Measurements from ENCODE around the gene TENM3. TPM values are rescaled to one million over a fixed set of nuclear protein-coding genes. Genes with fewer than 3 reads are reported as not detected.

Gene TENM3
- total and polyA plus RNA-seq, 5 experiments from 2014 or later, result not detected

DNA sequence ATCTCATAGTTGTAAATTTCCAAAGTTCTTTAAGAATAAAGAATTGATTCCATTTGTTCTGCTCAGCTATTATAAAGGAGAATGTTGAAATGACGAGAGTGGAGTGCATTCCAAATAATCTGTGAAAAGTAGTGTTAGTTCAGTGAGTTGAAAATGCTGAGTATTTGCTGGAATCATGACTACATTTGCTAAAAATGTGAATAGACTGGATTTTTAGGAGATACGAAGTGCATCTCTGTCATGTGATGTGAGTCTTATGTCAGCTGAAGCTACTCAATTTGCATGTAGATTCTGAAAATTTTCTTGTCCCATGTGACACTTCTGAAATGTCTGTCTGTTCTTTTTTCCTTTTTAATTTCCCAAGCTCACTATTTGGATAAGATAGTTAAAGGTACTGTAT, 468.0 kb downstream of the TENM3 start:
- no peak for ATAC-seq
- no peak for DNase-seq
- Mint-ChIP-seq H3K4me1 (no peaks in the 10 kb centered on the region), H3K9me3 (no peaks in the 10 kb centered on the region), H3K27me3 (peaks cover 0 to 34% (median 3%) of the 10 kb centered on the region in 5 donors), H3K36me3 (no peaks in the 10 kb centered on the region), H3K4me3 (no peak overlapping the region), H3K27ac (no peak overlapping the region)
- POLR2A ChIA-PET, result no interaction called here

DNA sequence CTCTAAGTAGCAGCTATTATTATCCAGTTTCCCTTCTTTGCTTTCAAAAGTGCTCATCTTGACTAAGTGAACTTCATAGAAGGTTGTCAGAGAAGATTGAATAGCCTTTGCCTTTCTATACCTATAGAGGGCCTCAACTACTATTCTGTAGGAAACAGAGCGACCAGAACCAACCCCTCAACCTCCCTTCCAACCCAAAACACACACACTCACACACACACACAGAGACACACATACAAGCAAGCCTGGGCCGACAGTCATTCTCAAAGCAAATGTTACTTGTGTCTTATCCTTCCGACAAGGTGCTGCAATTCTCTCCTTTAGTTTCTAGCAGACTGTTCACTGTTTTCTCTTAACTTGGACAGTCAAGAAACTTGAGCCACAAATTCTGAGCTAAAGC, 472.3 kb downstream of the TENM3 start:
- Mint-ChIP-seq H3K27ac (no peak overlapping the region), H3K36me3 (no peaks in the 10 kb centered on the region), H3K4me3 (no peak overlapping the region), H3K9me3 (no peaks in the 10 kb centered on the region), H3K4me1 (no peaks in the 10 kb centered on the region), H3K27me3 (peaks cover 0 to 21% (median 3%) of the 10 kb centered on the region in 5 donors)
- DNase-seq (no peak), ATAC-seq (no peak)
- POLR2A ChIA-PET, result no interaction called here

DNA sequence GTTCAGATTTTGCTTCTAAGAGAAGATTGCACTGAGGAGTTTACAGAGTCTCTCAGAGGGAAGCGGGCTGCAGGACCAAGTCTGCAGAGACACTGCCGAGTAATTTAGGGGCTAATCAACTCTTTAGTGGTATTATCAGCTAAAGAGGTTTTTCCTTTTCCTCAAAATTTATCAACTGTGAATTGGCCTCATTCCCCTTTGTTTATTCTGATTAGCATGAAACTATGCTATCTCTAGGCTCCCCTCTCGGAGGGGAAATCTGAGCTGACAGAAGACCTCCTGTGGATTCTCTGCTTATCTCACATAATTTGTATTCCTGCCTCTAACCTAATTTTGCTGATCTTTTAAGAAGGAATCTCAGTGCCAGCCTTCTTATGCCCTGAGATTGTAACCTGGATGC, 473.0 kb downstream of the TENM3 start:
- H3K27me3 Mint-ChIP-seq, result peaks cover 0 to 21% (median 3%) of the 10 kb centered on the region in 5 donors
- no peaks in the 10 kb centered on the region for H3K9me3 Mint-ChIP-seq
- POLR2A ChIA-PET, result no interaction called here
- no peak overlapping the region for H3K27ac Mint-ChIP-seq
- no peak for DNase-seq
- no peaks in the 10 kb centered on the region for H3K36me3 Mint-ChIP-seq
- no peaks in the 10 kb centered on the region for H3K4me1 Mint-ChIP-seq
- no peak overlapping the region for H3K4me3 Mint-ChIP-seq
- ATAC-seq, result no peak

DNA sequence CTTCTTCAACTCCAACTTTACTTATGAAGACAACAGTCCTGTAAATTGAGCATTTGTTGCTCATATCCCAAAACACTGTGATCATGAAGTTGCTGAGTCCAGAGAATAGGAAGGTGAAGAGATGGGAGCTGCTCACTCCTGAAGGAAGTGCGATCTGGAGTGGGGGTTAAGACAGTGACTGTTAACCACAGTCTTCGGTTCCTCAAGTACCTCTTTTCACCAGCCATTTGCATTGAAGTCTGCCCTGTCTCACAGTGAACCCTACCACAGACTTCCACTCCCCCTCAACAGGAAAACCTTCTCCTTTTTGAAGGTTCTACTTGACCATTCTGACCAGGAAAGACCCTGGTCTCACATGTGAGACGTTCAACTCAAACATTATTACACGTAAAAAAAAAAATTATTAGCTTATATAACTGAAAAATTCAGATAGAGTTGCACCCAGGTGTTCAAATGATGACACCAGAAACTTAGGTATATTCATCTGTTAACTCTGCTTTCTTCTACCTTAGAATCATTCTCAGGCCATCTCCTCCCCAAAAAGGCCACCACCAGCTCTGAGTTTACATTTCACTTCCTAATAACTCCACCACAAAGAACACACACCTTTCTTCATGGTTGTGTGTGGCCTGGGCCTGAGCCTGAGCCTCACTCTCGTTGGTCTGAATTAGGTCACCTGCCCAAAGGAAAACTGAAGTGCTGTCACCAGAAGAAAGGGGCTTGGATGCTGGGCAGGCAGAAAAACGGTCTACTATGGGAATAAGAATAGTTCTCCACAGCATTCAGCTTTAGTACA, 474.8 kb downstream of the TENM3 start:
- no peak overlapping the region for H3K27ac Mint-ChIP-seq
- no peaks in the 10 kb centered on the region for H3K36me3 Mint-ChIP-seq
- POLR2A ChIA-PET, result no interaction called here
- no peaks in the 10 kb centered on the region for H3K4me1 Mint-ChIP-seq
- ATAC-seq (no peak), DNase-seq (no peak)
- H3K9me3 Mint-ChIP-seq, result no peaks in the 10 kb centered on the region
- peaks cover 1 to 21% (median 4%) of the 10 kb centered on the region in 5 donors for H3K27me3 Mint-ChIP-seq
- H3K4me3 Mint-ChIP-seq, result no peak overlapping the region

DNA sequence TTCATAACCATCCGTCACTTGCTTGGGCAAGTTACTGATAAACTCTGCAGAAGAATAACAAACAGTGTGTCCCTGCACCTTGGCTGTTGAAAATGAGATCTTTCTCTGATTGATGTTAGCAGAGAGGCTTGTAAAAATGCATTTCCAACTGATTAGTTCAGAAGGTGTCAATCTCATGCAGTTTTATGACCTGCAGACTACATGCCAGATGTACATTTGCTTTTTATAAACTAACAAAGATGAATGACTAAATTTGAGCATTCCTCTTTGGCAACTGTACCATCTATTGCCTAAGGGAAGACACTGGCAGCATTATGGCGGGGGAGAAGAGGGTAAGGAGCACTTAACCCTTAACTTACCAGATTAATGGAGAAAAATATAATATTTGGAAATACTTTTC, 481.2 kb downstream of the TENM3 start:
- no peak for DNase-seq
- H3K27ac Mint-ChIP-seq, result no peak overlapping the region
- H3K4me3 Mint-ChIP-seq, result no peak overlapping the region
- H3K4me1 Mint-ChIP-seq, result no peaks in the 10 kb centered on the region
- POLR2A ChIA-PET, result no interaction called here
- no peaks in the 10 kb centered on the region for H3K9me3 Mint-ChIP-seq
- no peak for ATAC-seq
- no peaks in the 10 kb centered on the region for H3K36me3 Mint-ChIP-seq
- H3K27me3 Mint-ChIP-seq, result peaks cover 0 to 9% (median 4%) of the 10 kb centered on the region in 5 donors

DNA sequence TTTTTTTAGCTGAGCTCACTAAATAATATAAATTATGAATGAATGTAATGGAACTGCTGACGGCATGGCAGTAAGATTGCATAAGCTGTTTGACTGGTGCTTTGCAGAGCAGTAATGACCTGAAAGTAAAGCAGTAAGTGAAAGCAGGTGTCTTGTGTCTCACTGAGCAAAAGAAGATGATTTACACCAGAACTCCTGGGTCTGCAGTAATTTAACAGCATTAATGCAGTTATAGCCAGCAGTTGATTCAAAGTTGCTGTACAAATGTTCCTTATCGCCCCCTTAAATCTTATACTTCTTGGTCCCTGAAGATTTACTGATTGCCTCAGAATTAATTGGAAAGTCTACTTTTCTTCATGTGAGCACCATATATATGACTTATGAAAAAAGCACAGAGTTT, 486.3 kb downstream of the TENM3 start:
- Mint-ChIP-seq H3K27ac (no peak overlapping the region), H3K4me3 (no peak overlapping the region), H3K27me3 (peaks cover 3 to 29% (median 11%) of the 10 kb centered on the region in 5 donors), H3K36me3 (no peaks in the 10 kb centered on the region), H3K4me1 (no peaks in the 10 kb centered on the region), H3K9me3 (no peaks in the 10 kb centered on the region)
- POLR2A ChIA-PET, result no interaction called here
- DNase-seq (no peak), ATAC-seq (no peak)

DNA sequence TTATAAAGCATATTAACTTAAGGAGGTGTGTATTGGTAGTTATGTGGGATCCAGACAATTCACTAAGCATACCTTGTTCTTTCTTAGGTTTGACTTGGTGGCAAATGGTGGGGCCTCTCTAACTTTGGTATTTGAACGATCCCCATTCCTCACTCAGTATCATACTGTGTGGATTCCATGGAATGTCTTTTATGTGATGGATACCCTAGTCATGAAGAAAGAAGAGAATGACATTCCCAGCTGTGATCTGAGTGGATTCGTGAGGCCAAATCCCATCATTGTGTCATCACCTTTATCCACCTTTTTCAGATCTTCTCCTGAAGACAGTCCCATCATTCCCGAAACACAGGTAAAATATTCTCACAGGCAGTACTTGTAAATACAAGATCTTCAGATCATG, 487.6 kb downstream of the TENM3 start:
- POLR2A ChIA-PET, result no interaction called here
- Mint-ChIP-seq H3K36me3 (no peaks in the 10 kb centered on the region), H3K4me3 (no peak overlapping the region), H3K27me3 (peaks cover 3 to 29% (median 9%) of the 10 kb centered on the region in 5 donors), H3K4me1 (no peaks in the 10 kb centered on the region), H3K27ac (no peak overlapping the region), H3K9me3 (no peaks in the 10 kb centered on the region)
- DNase-seq, result no peak
- no peak for ATAC-seq

DNA sequence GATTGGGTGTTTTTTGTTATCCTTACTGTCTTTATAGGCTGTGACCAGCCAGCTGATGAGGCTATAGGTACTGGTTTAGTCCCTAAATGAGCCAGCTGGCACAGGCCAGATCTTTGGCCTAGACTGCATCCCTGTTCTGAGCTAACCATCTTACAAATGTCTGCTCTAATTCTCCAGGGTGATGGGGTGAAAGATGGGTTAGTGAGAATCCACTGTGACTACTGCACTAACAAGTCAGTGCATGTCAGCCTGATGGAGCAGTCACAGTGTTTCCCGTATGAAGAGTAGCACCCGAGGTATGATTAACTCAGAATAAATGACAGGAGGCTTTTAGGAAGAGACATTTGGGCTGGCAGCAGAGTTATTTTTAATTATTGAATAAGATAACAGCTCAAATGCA, 493.0 kb downstream of the TENM3 start:
- Mint-ChIP-seq H3K27me3 (peaks cover 5 to 20% (median 7%) of the 10 kb centered on the region in 5 donors), H3K4me3 (no peak overlapping the region), H3K9me3 (no peaks in the 10 kb centered on the region), H3K4me1 (no peaks in the 10 kb centered on the region), H3K27ac (no peak overlapping the region), H3K36me3 (no peaks in the 10 kb centered on the region)
- DNase-seq, result no peak
- ATAC-seq, result no peak
- POLR2A ChIA-PET, result no interaction called here

DNA sequence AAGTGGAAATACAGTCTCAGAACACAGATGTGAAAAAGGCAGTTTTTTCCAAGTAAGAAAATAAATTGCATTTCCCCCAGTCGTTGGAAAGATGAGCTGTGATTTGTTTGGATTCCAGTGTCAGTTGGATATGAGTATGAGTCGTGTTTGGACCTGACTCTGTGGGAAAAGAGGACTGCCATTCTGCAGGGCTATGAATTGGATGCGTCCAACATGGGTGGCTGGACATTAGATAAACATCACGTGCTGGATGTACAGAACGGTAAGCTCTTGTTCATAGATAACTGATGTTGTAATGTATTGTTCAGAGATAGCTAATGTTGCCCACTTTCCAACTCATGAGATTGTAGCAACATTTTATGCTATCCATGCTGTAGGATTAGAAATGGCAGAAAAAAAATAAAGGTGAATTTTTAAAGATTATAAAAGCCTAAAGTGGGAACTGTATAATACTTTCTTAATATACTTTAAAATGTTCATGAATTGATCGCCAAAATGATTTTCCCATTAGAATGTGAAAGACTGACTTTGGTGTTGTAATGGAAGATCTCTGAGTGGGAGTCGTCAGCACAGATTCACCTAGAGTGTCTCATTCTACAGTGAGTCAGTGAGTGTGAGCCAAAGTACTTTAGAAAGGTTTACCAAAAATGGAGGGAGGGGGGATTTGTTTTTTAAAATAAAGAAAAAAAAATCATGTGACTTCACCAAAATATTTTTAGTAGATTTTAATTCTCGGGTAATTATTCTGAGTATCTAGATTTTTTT, 495.3 kb downstream of the TENM3 start:
- H3K27me3 Mint-ChIP-seq, result peaks cover 1 to 9% (median 8%) of the 10 kb centered on the region in 5 donors
- H3K4me1 Mint-ChIP-seq, result no peaks in the 10 kb centered on the region
- H3K9me3 Mint-ChIP-seq, result no peaks in the 10 kb centered on the region
- no peaks in the 10 kb centered on the region for H3K36me3 Mint-ChIP-seq
- no peak overlapping the region for H3K27ac Mint-ChIP-seq
- POLR2A ChIA-PET, result no interaction called here
- no peak for DNase-seq
- ATAC-seq, result no peak
- H3K4me3 Mint-ChIP-seq, result no peak overlapping the region

DNA sequence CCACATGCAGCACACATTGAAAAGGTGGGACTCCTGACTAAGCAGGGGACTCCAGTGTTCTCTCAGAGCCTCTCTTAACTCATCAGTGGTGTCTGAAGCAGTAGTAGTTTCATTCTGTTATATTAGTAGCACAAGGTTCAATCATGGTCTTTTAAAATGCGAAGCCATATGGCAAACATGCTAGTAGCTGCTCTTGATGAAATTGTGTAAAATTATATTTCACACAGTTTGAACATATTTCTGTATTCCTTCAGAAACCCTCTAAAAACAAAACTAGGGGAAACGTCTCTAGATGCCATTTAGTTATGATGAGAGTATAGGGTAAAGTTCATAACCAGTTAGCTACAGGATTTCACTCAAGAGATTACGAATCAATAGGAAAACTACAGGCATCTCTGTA, 497.1 kb downstream of the TENM3 start:
- no peaks in the 10 kb centered on the region for H3K9me3 Mint-ChIP-seq
- no peak overlapping the region for H3K4me3 Mint-ChIP-seq
- ATAC-seq (no peak), DNase-seq (no peak)
- POLR2A ChIA-PET, result no interaction called here
- no peak overlapping the region for H3K27ac Mint-ChIP-seq
- no peaks in the 10 kb centered on the region for H3K4me1 Mint-ChIP-seq
- H3K27me3 Mint-ChIP-seq, result peaks cover 0 to 4% (median 0%) of the 10 kb centered on the region in 5 donors
- no peaks in the 10 kb centered on the region for H3K36me3 Mint-ChIP-seq

DNA sequence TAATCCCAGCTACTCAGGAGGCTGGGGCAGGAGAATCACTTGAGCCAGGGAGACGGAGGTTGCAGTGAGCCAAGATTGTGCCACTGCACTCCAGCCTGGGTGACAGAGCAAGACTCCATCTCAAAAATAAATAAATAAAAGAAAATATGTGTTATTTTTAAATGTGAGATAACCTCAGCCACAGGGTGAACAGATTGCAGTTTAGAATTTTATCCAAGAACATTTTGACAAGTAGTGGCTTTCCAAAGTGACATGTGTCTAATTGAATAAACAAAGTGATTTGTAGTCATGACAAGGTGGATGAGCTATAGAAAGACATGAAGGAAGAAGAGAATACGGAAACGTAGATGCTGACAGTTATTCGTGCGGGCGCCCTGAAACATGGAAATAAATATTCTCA, 497.9 kb downstream of the TENM3 start:
- Mint-ChIP-seq H3K27ac (no peak overlapping the region), H3K4me3 (no peak overlapping the region), H3K4me1 (no peaks in the 10 kb centered on the region), H3K27me3 (peaks cover 0 to 6% (median 0%) of the 10 kb centered on the region in 5 donors), H3K36me3 (no peaks in the 10 kb centered on the region), H3K9me3 (no peaks in the 10 kb centered on the region)
- POLR2A ChIA-PET, result no interaction called here
- DNase-seq (no peak), ATAC-seq (no peak)

DNA sequence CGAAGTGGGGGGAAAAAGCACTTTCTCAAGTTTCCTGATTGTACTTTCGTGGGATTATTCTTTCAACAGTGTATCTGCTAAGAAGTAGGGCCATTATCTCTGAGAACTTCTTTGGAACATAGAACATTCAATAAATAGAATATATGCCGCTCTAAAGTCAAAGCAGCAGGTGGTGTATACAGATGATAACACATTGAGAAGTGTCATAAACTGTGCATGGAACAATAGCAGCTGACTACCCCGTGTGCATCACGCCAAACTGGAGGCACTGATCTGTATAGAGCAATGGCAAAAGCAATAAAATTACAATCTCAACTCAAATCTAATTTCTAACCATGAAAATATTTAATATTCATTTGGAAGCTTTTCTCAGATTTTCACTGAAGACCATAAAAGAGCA, 498.7 kb downstream of the TENM3 start:
- Mint-ChIP-seq H3K36me3 (no peaks in the 10 kb centered on the region), H3K4me1 (no peaks in the 10 kb centered on the region), H3K4me3 (no peak overlapping the region), H3K9me3 (no peaks in the 10 kb centered on the region), H3K27ac (no peak overlapping the region), H3K27me3 (peaks cover 0 to 8% (median 2%) of the 10 kb centered on the region in 5 donors)
- POLR2A ChIA-PET, result no interaction called here
- ATAC-seq, result no peak
- DNase-seq, result no peak

DNA sequence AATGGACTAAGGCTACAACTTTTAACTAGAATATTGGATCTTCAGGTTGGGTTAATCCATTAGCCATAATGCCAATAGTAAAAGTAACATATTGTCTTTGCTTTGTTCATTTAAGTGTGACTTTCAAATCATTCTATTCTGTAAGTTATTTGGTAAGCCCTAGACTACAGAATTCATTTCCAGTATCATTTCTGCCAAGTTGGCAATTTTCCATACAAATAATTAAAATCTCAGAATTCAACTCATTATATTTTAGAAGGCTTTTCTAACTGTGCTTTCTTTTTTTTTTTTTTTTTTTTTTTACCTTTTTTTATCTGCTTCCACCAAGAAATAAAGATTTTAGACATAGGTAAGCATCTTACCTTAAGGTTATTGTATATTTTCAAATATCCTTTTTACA, 500.6 kb downstream of the TENM3 start:
- Mint-ChIP-seq H3K27ac (no peak overlapping the region), H3K27me3 (peaks cover 0 to 10% (median 2%) of the 10 kb centered on the region in 5 donors), H3K36me3 (no peaks in the 10 kb centered on the region), H3K4me3 (no peak overlapping the region), H3K4me1 (no peaks in the 10 kb centered on the region), H3K9me3 (no peaks in the 10 kb centered on the region)
- ATAC-seq (no peak), DNase-seq (no peak)
- POLR2A ChIA-PET, result no interaction called here

Data from naive thymus-derived CD8-positive, alpha-beta T cell (primary cell).